Fibroblast of the aortic adventitia (primary cell): ENCODE measurements around the gene C2orf92. TPM values are rescaled to one million over a fixed set of nuclear protein-coding genes. Genes with fewer than 3 reads are reported as not detected.

ENCODE experiments used
- DNase-seq: peaks from one replicate; pipeline ENCODE4 v3.0.0-alpha.2; 2010; ENCODE audit warnings: low read depth
- H3K4me3 ChIP-seq: 2 replicates; pipeline ENCODE4 v1.5.1; 2011; ENCODE audit warnings: low read depth, mild to moderate bottlenecking, control low read depth, low read length, moderate library complexity
- CTCF ChIP-seq: IDR thresholded peaks from 2 replicates; pipeline ENCODE4 v1.5.1; 2011; ENCODE audit warnings: mild to moderate bottlenecking, low read length, control low read depth, inconsistent platforms; ENCODE audit not compliant: insufficient read depth
- total RNA-seq: library from RNA; depleted of rRNA; stranded (reverse); fragments of >200 nt; gene quantifications from 2 replicates; pipeline ENCODE4 v1.2.3, GENCODE V29; 2012; ENCODE audit warnings: low replicate concordance

C2orf92 gene
- total RNA-seq, 1 donor, result 2.0 TPM

GRCh38 chr2:97656905-97657587 lies 12.5 kb upstream of the C2orf92 start:
- no peak for DNase-seq
- H3K4me3 ChIP-seq, result no peak overlapping the region
- no peak for TF ChIP-seq CTCF

GRCh38 chr2:97657986-97658690 lies 11.4 kb upstream of the C2orf92 start:
- no peak overlapping the region for H3K4me3 ChIP-seq
- no peak for TF ChIP-seq CTCF
- DNase-seq, result no peak

- H3K4me3 ChIP-seq, result no peak overlapping the region
- no peak for TF ChIP-seq CTCF
- DNase-seq, result no peak
Measured at GRCh38 chr2:97658691-97659157, 10.8 kb upstream of the C2orf92 start.

GRCh38 chr2:97659256-97660043 lies 10.1 kb upstream of the C2orf92 start:
- H3K4me3 ChIP-seq, result no peak overlapping the region
- no peak for TF ChIP-seq CTCF
- DNase-seq, result no peak

- DNase-seq, result no peak
- no peak overlapping the region for H3K4me3 ChIP-seq
- TF ChIP-seq CTCF, result no peak
Measured at GRCh38 chr2:97660044-97660774, 9.3 kb upstream of the C2orf92 start.

- no peak for DNase-seq
- no peak for TF ChIP-seq CTCF
- H3K4me3 ChIP-seq, result no peak overlapping the region
Measured at GRCh38 chr2:97660775-97661389, 8.6 kb upstream of the C2orf92 start.
